Immature natural killer cell (primary cell): ENCODE results near the gene KIF3A. TPM values are rescaled to one million over a fixed set of nuclear protein-coding genes. Genes with fewer than 3 reads are reported as not detected.

Experiments used
- DNase-seq, 3 donors: peaks; one replicate each; pipeline ENCODE4 v3.0.0; 2022; ENCODE audit warnings: mixed read lengths in 1 of 3
- H3K27ac Mint-ChIP-seq, 6 donors: one replicate each; pipeline ENCODE4 v1.8.0; 2020; ENCODE audit warnings: mixed read lengths in 6 of 6, mild to moderate bottlenecking in 5 of 6, inconsistent platforms in 4 of 6, moderate library complexity in 3 of 6
- H3K27me3 Mint-ChIP-seq, 3 donors: one replicate each; pipeline ENCODE4 v1.8.0; 2020 to 2021; ENCODE audit warnings: low read depth in 3 of 3, mild to moderate bottlenecking in 3 of 3, mixed read lengths in 3 of 3, moderate library complexity in 3 of 3, inconsistent platforms in 1 of 3
- H3K36me3 Mint-ChIP-seq, 3 donors: one replicate each; pipeline ENCODE4 v1.8.0; 2020; ENCODE audit warnings: mixed read lengths in 3 of 3, inconsistent platforms in 2 of 3, mild to moderate bottlenecking in 2 of 3
- H3K4me1 Mint-ChIP-seq, 2 donors: one replicate each; pipeline ENCODE4 v1.8.0; 2020; ENCODE audit warnings: inconsistent platforms in 2 of 2, mild to moderate bottlenecking in 2 of 2, mixed read lengths in 2 of 2, moderate library complexity in 1 of 2
- H3K4me3 Mint-ChIP-seq, 5 donors: one replicate each; pipeline ENCODE4 v1.8.0; 2020; ENCODE audit warnings: mild to moderate bottlenecking in 5 of 5, mixed read lengths in 5 of 5, inconsistent platforms in 3 of 5, moderate library complexity in 3 of 5
- H3K9me3 Mint-ChIP-seq, 6 donors: one replicate each; pipeline ENCODE4 v1.8.0; 2020; ENCODE audit warnings: mild to moderate bottlenecking in 6 of 6, mixed read lengths in 6 of 6, inconsistent platforms in 4 of 6, moderate library complexity in 3 of 6
- polyA plus RNA-seq, 3 donors: library from polyadenylated mRNA; unstranded; fragments of 300-500 nt; fragmentation: Illumina TruSeq; gene quantifications; one replicate each; pipeline ENCODE4 v1.2.3, GENCODE V29; 2021

Gene KIF3A
- polyA plus RNA-seq, 3 donors from 2014 or later: 7.4 to 13.5 (median 8.2) TPM

DNA sequence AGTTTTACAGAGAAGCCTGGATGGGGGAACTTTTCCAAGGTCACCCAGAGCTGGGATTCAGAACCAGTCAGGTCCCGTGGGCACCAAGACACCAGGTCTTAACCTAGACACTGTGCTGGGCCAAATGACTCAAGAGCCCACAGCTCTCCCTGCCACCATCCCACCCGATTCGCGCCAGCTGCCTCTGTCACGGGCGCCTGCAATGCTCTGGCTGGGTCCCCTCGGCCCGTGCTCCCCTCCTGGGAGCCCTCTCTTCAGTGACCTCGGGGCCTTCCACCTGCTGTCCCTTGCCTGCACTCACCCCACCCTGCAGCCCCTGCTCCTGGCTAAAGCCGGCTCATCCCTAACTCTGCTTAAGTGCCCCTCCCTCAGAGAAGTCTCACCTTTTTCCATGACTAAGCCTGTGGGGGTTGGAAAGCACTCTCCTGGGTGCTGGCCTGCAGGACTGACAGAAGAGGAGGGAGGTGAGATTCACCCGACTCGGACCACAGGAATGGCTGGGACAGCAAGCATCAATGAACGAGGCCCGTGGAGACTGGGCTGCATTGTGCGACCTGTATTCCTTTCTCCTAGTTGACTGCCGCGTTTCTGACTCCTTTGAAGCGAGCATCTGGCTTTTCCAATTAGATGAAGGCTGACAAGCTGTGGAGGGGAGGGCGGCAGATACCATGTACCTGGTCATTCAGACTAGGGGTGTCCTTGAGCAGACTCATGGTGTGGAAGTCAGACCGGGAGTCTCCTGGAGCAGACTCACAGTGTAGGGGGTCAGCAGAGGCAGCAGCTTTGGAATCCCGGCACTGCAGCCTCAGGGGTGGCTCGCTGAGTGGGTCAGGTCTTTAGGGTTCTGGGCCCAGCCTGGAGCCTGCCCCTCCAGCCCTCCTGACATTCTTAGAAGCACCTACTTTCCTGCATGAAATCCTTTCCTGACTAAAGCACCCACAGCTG lies 69.3 kb downstream of the KIF3A start:
- Mint-ChIP-seq H3K36me3 (no peaks in the 10 kb centered on the region), H3K27me3 (peaks cover 0 to 4% (median 2%) of the 10 kb centered on the region in 3 donors), H3K4me1 (peaks cover 4 to 9% of the 10 kb centered on the region in 2 donors), H3K9me3 (no peaks in the 10 kb centered on the region), H3K27ac (peak overlapping the region in 1 of 6 donors; percentile 8), H3K4me3 (no peak overlapping the region)
- DNase-seq: no peak

DNA sequence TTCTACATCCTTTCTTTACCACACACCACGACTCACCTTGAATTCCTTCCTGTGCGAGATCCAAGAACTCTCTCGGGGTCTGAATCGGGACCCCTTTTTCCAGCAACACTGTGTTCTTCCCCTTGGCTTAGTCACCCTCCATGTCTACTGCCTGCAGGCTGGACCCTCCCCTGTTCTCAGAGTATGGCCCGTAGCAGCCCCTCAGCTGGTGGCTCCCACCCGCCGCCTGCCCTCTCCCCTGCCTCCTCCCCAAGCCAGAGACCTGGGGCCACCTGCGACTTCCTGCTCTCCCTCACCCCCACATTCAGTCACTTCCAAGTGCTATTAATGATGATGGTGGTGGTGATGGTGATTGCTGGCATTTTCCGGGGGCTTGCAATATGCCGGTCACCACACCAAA lies 70.0 kb downstream of the KIF3A start:
- Mint-ChIP-seq H3K9me3 (no peaks in the 10 kb centered on the region), H3K27ac (peak overlapping the region in 1 of 6 donors; percentile 8), H3K4me1 (peaks cover 8 to 9% of the 10 kb centered on the region in 2 donors), H3K4me3 (no peak overlapping the region), H3K36me3 (no peaks in the 10 kb centered on the region), H3K27me3 (peaks cover 0 to 4% (median 2%) of the 10 kb centered on the region in 3 donors)
- DNase-seq: no peak

DNA sequence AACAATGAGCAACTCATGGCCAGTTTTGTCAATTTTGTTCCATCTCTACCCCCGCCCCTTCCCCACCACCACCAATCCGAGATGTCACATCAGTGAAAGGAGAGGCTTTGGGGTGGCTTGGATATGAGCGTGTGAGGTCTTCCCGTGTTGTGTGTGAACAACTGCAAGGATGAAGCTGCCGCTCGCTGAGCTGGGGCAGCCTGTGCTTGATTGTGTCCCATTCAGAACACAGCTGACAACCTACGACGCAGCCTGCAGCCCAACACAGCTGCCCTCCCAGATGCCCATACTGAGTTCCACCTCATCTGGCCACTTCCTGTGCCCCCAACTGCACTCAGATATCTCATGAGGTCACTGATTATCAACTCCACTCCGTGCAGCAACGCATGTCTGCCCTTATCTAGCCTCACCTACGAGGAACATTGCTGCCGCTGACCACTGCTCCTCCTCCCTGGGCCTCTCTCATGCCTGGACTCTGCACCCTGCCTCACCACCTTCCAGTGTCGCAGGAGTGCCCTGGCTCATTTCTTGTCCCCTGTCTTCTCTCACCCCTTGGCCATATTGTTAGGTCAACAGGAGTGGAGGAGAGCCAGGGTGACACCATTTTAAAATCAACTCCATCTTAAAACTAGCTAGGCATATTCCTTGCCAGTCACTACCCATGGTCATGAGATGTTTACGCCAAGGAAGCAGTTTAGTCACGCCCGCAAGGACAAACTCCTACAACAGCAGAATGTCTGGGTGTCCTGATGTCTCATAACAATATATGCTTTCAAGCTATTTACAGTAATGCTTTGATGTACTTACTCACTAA lies 70.8 kb downstream of the KIF3A start:
- Mint-ChIP-seq H3K27ac (no peak overlapping the region), H3K4me1 (peaks cover 8 to 9% of the 10 kb centered on the region in 2 donors), H3K27me3 (peaks cover 0 to 4% (median 2%) of the 10 kb centered on the region in 3 donors)

DNA sequence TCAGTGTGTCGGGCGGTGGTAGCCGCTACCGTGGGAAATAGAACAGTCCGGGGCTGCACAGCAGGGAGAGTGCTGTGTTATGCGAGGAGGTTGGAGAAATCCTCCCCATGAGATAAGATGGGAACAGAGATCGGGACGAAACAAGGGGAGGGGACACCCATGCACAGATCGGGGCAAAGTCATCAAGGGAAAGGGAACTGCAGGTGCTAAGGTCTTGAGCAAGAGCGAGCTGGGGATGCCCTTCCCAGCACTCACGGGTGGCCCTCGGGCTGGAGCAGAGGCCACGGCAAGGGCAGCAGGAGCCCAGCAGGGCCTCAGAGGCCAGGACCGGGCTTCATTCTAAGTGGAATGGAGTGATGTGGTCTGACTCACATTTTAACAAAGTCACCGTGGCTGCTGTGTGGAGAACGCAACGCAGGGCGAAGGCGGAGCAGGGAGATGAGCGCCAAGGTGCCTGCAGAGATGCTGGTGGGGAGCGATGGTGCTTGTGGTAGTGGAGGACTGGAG lies 71.7 kb downstream of the KIF3A start:
- Mint-ChIP-seq H3K36me3 (no peaks in the 10 kb centered on the region), H3K4me1 (peaks cover 8 to 9% of the 10 kb centered on the region in 2 donors), H3K27me3 (peaks cover 0 to 4% (median 2%) of the 10 kb centered on the region in 3 donors), H3K27ac (peak overlapping the region in 1 of 6 donors; percentile 65), H3K9me3 (no peaks in the 10 kb centered on the region), H3K4me3 (no peak overlapping the region)
- DNase-seq: no peak

More for the DNA sequence above, 70.8 kb downstream of the KIF3A start:
- Mint-ChIP-seq H3K4me3 (no peak overlapping the region), H3K36me3 (no peaks in the 10 kb centered on the region), H3K9me3 (no peaks in the 10 kb centered on the region)
- DNase-seq: no peak

DNA sequence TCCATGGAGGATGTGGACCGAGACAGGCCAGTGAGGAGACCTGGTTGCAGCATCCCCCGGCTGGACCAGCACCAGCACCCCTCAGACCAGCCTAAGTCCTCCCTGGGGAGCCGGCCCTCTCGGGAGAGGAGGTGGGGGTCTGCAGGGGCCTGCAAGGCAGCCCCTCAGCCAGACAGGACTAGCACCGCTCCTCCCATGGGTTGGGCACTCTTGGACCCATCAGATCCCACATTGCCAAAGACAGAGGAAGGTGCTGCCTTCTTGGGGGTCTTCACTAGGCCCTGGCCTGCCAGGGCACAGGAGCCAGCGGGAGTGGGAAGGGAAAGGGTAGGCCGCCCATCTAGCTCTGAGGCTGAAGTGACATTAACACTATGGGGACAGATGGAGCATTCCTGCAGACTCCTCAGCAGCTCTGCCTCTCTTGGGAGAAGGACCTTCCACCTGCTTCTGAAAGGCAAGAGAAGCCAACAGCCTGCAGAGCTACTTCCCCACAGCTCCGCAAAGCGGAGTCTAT lies 72.6 kb downstream of the KIF3A start:
- H3K9me3 Mint-ChIP-seq: no peaks in the 10 kb centered on the region
- no peak for DNase-seq
- peaks cover 0 to 4% (median 2%) of the 10 kb centered on the region in 3 donors for H3K27me3 Mint-ChIP-seq
- no peaks in the 10 kb centered on the region for H3K36me3 Mint-ChIP-seq
- peak overlapping the region in 1 of 5 donors; percentile 82 for H3K4me3 Mint-ChIP-seq
- H3K4me1 Mint-ChIP-seq: peaks cover 8 to 9% of the 10 kb centered on the region in 2 donors
- peak overlapping the region in 1 of 6 donors; percentile 97 for H3K27ac Mint-ChIP-seq

DNA sequence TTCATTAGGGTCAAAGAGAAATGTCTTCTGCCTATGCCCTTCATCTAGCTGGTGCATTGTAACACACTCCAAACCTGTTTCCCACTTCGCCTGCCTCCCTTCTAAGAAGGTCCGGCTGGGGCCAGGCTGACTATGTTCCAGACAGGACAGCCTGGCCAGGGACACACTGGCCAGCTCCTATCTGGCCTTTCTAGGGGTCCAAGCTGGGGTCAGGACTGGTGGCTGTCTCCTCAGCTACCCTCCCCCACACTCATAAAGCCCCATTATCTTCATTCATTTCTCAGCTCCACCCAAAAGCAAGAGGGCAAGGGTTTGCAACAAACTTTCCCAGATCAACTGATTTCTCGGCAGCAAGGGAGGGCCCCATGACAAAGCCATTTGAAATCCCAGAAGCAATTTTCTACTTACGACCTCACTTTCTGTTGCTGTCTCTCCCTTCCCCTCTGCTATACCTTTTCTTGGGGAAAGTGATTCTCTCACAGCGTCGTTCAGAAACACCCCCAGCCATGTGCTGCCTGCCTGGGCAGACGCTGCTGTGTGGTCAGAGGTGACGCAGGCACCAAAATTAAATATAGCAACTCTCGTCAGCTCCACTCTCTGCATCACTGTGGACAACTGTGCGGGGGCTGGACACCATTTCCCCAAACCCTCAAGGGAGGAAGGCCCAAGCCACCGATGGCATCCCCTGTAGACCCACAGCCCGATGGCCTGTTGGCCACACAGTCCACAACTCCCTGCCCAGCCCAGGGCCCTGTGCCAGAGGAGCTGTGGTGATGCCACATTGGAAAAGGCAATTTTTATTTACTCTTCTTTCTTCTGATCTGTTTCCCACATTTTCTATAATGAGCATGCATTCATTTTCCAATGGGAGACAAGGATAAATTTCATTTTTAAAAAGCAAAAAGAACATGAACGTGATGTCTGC lies 73.3 kb downstream of the KIF3A start:
- H3K4me1 Mint-ChIP-seq: peaks cover 8 to 9% of the 10 kb centered on the region in 2 donors
- H3K27ac Mint-ChIP-seq: peak overlapping the region in 5 of 6 donors; percentile 42 to 97 (median 65)
- no peaks in the 10 kb centered on the region for H3K36me3 Mint-ChIP-seq
- no peaks in the 10 kb centered on the region for H3K9me3 Mint-ChIP-seq
- H3K27me3 Mint-ChIP-seq: peaks cover 0 to 4% (median 2%) of the 10 kb centered on the region in 3 donors
- peak overlapping the region in 3 of 5 donors; percentile 25 to 82 (median 48) for H3K4me3 Mint-ChIP-seq
- DNase-seq: peak in 2 of 3 donors; percentile 23 to 69

DNA sequence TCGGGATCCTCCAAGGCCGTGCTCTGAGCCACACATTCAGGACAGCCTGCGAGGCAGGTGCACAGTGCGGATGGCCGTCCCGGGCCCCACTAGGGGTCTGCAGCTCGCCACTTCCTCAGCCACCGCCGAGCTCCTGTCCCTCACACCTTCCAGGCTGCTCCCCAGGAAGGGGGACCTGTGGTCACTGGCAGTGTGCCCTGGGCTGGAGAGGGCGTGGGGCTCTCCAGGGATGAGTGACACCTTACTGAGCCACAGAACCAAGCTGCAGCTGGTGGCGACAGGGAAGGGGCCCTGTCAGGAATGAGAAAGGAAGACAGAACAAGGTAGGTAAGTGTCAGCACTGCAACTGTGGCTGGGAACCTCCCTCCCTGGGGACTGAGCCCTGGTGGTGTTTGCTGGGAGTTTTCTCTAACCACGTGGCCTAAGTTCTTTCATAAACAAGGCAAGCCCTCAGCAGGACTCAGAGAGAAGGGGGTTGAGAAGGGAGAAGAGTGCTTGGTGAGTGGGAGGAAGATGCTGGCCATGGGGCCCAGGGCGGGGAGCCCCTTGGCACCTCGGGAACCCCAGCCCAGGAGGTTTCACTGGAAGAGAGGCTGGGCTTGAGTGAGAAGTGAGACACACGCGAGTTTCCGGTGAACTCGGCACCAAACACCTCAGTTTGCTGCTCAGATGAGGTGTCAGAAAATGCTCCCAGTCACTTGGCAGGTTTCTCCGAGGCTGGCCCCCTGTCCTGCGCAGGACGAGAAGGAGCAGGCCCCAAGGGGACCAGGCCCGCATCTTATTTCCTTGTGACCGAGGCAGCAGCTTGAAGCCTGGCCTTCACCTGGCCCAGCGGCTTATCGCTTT lies 74.2 kb downstream of the KIF3A start:
- Mint-ChIP-seq H3K4me1 (peaks cover 8 to 9% of the 10 kb centered on the region in 2 donors), H3K27me3 (peaks cover under 1 to 6% (median 3%) of the 10 kb centered on the region in 3 donors), H3K27ac (peak overlapping the region in 4 of 6 donors; percentile 73 to 97 (median 78)), H3K36me3 (no peaks in the 10 kb centered on the region), H3K4me3 (peak overlapping the region in 2 of 5 donors; percentile 6 to 82), H3K9me3 (no peaks in the 10 kb centered on the region)
- peak in 2 of 3 donors; percentile 26 to 60 for DNase-seq

DNA sequence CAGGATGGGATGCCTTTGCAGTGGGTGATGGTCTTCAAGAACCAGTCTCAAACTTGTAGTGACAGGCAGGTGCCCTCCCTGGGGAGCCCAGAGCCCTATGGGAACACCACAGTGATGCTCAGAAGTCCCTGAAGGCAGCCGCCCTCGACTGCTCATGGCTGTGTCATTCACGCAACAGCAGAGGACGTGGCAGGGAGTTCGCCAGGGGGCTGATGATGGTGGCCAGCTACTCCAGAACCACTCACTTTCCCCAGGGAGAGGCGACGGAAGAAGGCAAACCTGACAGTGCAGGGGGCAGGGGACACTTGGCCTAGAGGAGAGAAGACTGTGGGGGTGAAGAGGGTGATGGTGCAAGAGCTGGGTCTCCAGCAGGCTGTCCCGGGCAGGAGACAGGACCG lies 75.3 kb downstream of the KIF3A start:
- H3K4me1 Mint-ChIP-seq: peaks cover 8 to 9% of the 10 kb centered on the region in 2 donors
- H3K27ac Mint-ChIP-seq: peak overlapping the region in 2 of 6 donors; percentile 26 to 57
- H3K27me3 Mint-ChIP-seq: peaks cover 6 to 14% (median 7%) of the 10 kb centered on the region in 3 donors
- no peaks in the 10 kb centered on the region for H3K9me3 Mint-ChIP-seq
- no peak for DNase-seq
- H3K36me3 Mint-ChIP-seq: no peaks in the 10 kb centered on the region
- H3K4me3 Mint-ChIP-seq: no peak overlapping the region

DNA sequence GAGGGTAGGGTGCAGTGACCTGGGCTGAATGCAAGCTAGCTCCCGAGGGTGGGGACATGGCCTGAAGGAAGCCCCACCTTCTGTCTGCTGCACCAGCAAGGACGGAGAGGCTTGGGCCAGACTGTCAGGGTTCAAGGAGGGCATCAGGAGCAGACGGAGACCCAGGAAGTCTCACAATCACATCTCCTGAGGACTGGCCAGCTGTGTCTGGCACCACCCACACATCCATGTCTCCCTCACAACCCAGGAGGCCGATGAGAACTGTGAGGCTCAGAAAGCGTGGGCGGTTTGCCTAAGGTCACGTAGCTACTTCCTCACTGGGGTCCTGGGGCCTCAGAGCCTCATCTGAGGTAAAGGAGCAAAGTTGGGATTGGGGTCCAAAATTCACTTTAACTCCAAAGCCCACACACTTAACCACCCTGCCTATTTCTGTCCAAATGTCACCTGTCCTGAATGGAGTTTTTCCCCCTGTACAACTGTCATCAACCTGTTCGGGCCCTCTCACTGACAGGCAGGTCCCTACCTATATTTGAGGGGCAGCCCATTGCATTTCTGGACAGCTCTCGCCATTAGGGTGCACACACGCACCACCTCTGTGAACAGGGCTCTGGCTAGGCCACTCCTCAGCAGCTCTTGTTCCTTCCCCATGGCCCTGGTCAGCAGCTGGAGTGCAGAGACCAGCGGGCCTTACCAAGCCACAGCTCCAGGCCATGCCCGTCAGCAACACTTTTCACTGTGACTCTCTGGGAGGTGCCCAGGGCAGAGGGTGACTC lies 75.9 kb downstream of the KIF3A start:
- peaks cover 8 to 14% (median 12%) of the 10 kb centered on the region in 3 donors for H3K27me3 Mint-ChIP-seq
- no peak for DNase-seq
- no peaks in the 10 kb centered on the region for H3K36me3 Mint-ChIP-seq
- H3K4me1 Mint-ChIP-seq: peaks cover 13% of the 10 kb centered on the region in 2 donors
- no peak overlapping the region for H3K27ac Mint-ChIP-seq
- H3K9me3 Mint-ChIP-seq: no peaks in the 10 kb centered on the region
- H3K4me3 Mint-ChIP-seq: no peak overlapping the region

DNA sequence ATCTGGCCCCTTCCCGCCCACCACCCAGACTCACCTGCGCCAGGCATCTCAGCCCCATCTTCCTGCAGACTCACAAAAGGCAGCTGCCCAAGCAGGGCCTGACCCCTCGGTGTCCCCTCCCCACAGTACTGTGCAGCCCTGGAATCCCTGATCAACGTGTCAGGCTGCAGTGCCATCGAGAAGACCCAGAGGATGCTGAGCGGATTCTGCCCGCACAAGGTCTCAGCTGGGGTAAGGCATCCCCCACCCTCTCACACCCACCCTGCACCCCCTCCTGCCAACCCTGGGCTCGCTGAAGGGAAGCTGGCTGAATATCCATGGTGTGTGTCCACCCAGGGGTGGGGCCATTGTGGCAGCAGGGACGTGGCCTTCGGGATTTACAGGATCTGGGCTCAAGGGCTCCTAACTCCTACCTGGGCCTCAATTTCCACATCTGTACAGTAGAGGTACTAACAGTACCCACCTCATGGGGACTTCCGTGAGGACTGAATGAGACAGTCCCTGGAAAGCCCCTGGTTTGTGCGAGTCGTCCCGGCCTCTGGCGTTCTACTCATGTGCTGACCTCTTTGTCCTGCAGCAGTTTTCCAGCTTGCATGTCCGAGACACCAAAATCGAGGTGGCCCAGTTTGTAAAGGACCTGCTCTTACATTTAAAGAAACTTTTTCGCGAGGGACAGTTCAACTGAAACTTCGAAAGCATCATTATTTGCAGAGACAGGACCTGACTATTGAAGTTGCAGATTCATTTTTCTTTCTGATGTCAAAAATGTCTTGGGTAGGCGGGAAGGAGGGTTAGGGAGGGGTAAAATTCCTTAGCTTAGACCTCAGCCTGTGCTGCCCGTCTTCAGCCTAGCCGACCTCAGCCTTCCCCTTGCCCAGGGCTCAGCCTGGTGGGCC lies 77.5 kb downstream of the KIF3A start:
- peaks cover 9 to 15% (median 12%) of the 10 kb centered on the region in 3 donors for H3K27me3 Mint-ChIP-seq
- no peak overlapping the region for H3K27ac Mint-ChIP-seq
- peaks cover 13% of the 10 kb centered on the region in 2 donors for H3K4me1 Mint-ChIP-seq
- peaks cover 0 to 1% (median 0%) of the 10 kb centered on the region in 3 donors for H3K36me3 Mint-ChIP-seq
- DNase-seq: no peak
- no peak overlapping the region for H3K4me3 Mint-ChIP-seq
- H3K9me3 Mint-ChIP-seq: no peaks in the 10 kb centered on the region
